ENCODE results near the gene STX19. TPM values are rescaled to one million over a fixed set of nuclear protein-coding genes. Genes with fewer than 3 reads are reported as not detected.

The STX19 gene
- total RNA-seq, 1 experiment from 2014 or later = not detected

- Histone ChIP-seq H3K9me3 (ENCODE audit: control insufficient read depth, low read depth, low read length) (no peaks in the 10 kb centered on the region), H3K27me3 (ENCODE audit: insufficient read depth, low read length) (no peaks in the 10 kb centered on the region), H3K23ac (ENCODE audit: insufficient read length, low read depth, low read length) (no peak overlapping the region), H4K91ac (ENCODE audit: insufficient read length, low read depth, low read length) (no peak overlapping the region), H3K9ac (ENCODE audit: extremely low read depth, insufficient read length, low read length) (no peak overlapping the region), H3K18ac (ENCODE audit: insufficient read length, low read depth, low read length) (no peak overlapping the region), H2AK5ac (ENCODE audit: insufficient read length, low read length) (no peak overlapping the region), H4K5ac (ENCODE audit: insufficient read length, low read depth, low read length) (no peak overlapping the region), H2BK120ac (ENCODE audit: low read depth, low read length, poor library complexity, severe bottlenecking) (no peak overlapping the region), H3K14ac (ENCODE audit: insufficient read depth, low read length) (no peak overlapping the region), H3T11ph (ENCODE audit: low read length) (no peak overlapping the region), H2BK12ac (ENCODE audit: insufficient read length, low read depth, low read length) (no peak overlapping the region), H3K4me1 (ENCODE audit: insufficient read depth, low read length) (no peaks in the 10 kb centered on the region), H2BK15ac (ENCODE audit: low read depth, low read length) (no peak overlapping the region), H2AFZ (ENCODE audit: low read length) (no peak overlapping the region), H3K4ac (ENCODE audit: low read depth, low read length) (no peak overlapping the region), H2BK20ac (ENCODE audit: low read depth, low read length, poor library complexity, severe bottlenecking) (no peak overlapping the region), H4K20me1 (ENCODE audit: control insufficient read depth, insufficient read depth, insufficient read length) (no peaks in the 10 kb centered on the region), H3K79me2 (ENCODE audit: insufficient read depth, low read length) (no peaks in the 10 kb centered on the region; the same call in 1 of the 2 replicates), H2BK5ac (ENCODE audit: insufficient read length, low read length) (no peak overlapping the region), H3K56ac (ENCODE audit: insufficient read length, low read depth, low read length) (no peak overlapping the region), H3K4me2 (ENCODE audit: insufficient read depth, insufficient read length, low read length) (no peak overlapping the region), H4K8ac (replicated peaks; ENCODE audit: insufficient read length, low read depth, low read length) (no peak overlapping the region), H3K27ac (ENCODE audit: insufficient read length, low read depth, low read length) (no peak overlapping the region), H3K23me2 (ENCODE audit: insufficient read length, low read depth, low read length, poor library complexity, severe bottlenecking) (no peaks in the 10 kb centered on the region), H3K79me1 (ENCODE audit: insufficient read depth, low read depth, low read length, poor library complexity, severe bottlenecking) (peaks cover 2% of the 10 kb centered on the region)
- Mint-ChIP-seq H3K27me3 (ENCODE audit: low read depth) (no peaks in the 10 kb centered on the region), H3K4me3 (no peak overlapping the region), H3K4me1 (no peaks in the 10 kb centered on the region), H3K9me3 (no peaks in the 10 kb centered on the region), H3K36me3 (ENCODE audit: insufficient read depth in 1 of 3, low read depth in 3 of 3) (no peaks in the 10 kb centered on the region), H3K27ac (no peak overlapping the region; a peak in 1 of 7 replicates)
- TF ChIP-seq CTCF (conservative IDR thresholded peaks at IDR 0.05) = no peak
- DNase-seq = no peak
Observed at GRCh38 chr3:93988283-93988682, 40.1 kb downstream of the STX19 start.
